ENCODE measurements around the gene NECAB2. TPM values are rescaled to one million over a fixed set of nuclear protein-coding genes. Genes with fewer than 3 reads are reported as not detected.

NECAB2 gene
- total and polyA plus RNA-seq, 2 experiments from 2014 or later = 1.6 to 5.1 TPM

GRCh38 chr16:83928341-83929055, 39.5 kb upstream of the NECAB2 start:
- H3K4me2 ChIP-seq = no peak overlapping the region
- no peaks in the 10 kb centered on the region for H3F3A ChIP-seq (replicated peaks; ENCODE audit: low read depth)
- Mint-ChIP-seq H3K4me3 (no peak overlapping the region), H3K27ac (no peak overlapping the region), H3K4me1 (peaks cover 21% of the 10 kb centered on the region), H3K9me3 (no peaks in the 10 kb centered on the region; the same call in 2 of the 3 replicates), H3K36me3 (ENCODE audit: low read depth) (no peaks in the 10 kb centered on the region; the same call in 1 of the 3 replicates), H3K27me3 (ENCODE audit: insufficient read depth, low read depth, poor library complexity) (peaks cover 15% of the 10 kb centered on the region)
- no peaks in the 10 kb centered on the region for H3K79me2 ChIP-seq (replicated peaks; ENCODE audit: insufficient read depth)
- TF ChIP-seq JUNB (IDR thresholded peaks at IDR 0.05; ENCODE audit: unreplicated experiment) (no peak), ETS1 (IDR thresholded peaks at IDR 0.05) (no peak), POLR2AphosphoS5 (IDR thresholded peaks at IDR 0.05; ENCODE audit: low read depth) (no peak), CTCF (conservative IDR thresholded peaks at IDR 0.05; ENCODE audit: low read depth in 2 of 2) (no peak), ZNF114 (CRISPR knock-in tag; IDR thresholded peaks at IDR 0.05) (no peak), NANOG (IDR thresholded peaks at IDR 0.05; ENCODE audit: borderline replicate concordance) (no peak), ZNF331 (CRISPR knock-in tag; IDR thresholded peaks at IDR 0.05; ENCODE audit: low read depth) (no peak), CREB1 (CRISPR knock-in tag; IDR thresholded peaks at IDR 0.05; ENCODE audit: low read depth) (no peak), EZH2 (IDR thresholded peaks at IDR 0.05; ENCODE audit: low read depth, unreplicated experiment) (no peak), EZH2phosphoT487 (IDR thresholded peaks at IDR 0.05; ENCODE audit: unreplicated experiment) (no peak), ZNF462 (CRISPR knock-in tag; IDR thresholded peaks at IDR 0.05) (no peak), REST (IDR thresholded peaks at IDR 0.05; ENCODE audit: unreplicated experiment) (no peak), STAT1 (IDR thresholded peaks at IDR 0.05; ENCODE audit: unreplicated experiment) (no peak)
- no peak overlapping the region for H3K27ac ChIP-seq (ENCODE audit: low read depth)
- no peak for ATAC-seq
- no peak overlapping the region for H2AFZ ChIP-seq
- H3K27me3 ChIP-seq (ENCODE audit: insufficient read depth) = no peaks in the 10 kb centered on the region
- no peak overlapping the region for H3K4me3 ChIP-seq
- H3K4me1 ChIP-seq (ENCODE audit: insufficient read depth) = peaks cover 13% of the 10 kb centered on the region
- H4K20me1 ChIP-seq (replicated peaks; ENCODE audit: insufficient read depth) = no peaks in the 10 kb centered on the region
- no peaks in the 10 kb centered on the region for H3K9me2 ChIP-seq (ENCODE audit: insufficient read depth)
- H3K36me3 ChIP-seq (ENCODE audit: insufficient read depth) = no peaks in the 10 kb centered on the region
- DNase-seq (ENCODE audit: low spot score) = no peak

Measured in GM23338 (cell line).